Activated CD4-positive, alpha-beta T cell treated with anti-CD3 and anti-CD28 coated beads, Interleukin-2, amount 10 ng/mL, durations not matched to agents 7 days and 5 days (primary cell): ENCODE results near the gene ZNF32. TPM values are rescaled to one million over a fixed set of nuclear protein-coding genes. Genes with fewer than 3 reads are reported as not detected.

Experiments
- CTCF ChIA-PET: fragments of 350-600 bp; sonication (Branson Sonifier 250); formaldehyde crosslinking; loops from one replicate; lab custom pipeline; 2021; ENCODE audit warnings: antibody characterized with exemption; lab: Charles Lee
- POLR2A ChIA-PET: fragments of 350-600 bp; sonication (Branson Sonifier 250); formaldehyde crosslinking; loops from one replicate; lab custom pipeline; 2021; ENCODE audit warnings: antibody characterized with exemption; lab: Charles Lee
- DNase-seq: peaks from one replicate; pipeline ENCODE4 v3.0.0-alpha.2; 2020
- H3K27ac Mint-ChIP-seq: one replicate; pipeline ENCODE4 v1.8.0; 2021; ENCODE audit warnings: mild to moderate bottlenecking, moderate library complexity, mixed read lengths
- H3K27me3 Mint-ChIP-seq: one replicate; pipeline ENCODE4 v1.8.0; 2021; ENCODE audit warnings: mixed read lengths
- H3K36me3 Mint-ChIP-seq: one replicate; pipeline ENCODE4 v1.8.0; 2021; ENCODE audit warnings: low read depth, mixed read lengths
- H3K4me1 Mint-ChIP-seq: one replicate; pipeline ENCODE4 v1.8.0; 2021; ENCODE audit warnings: mixed read lengths
- H3K4me3 Mint-ChIP-seq: one replicate; pipeline ENCODE4 v1.8.0; 2021; ENCODE audit warnings: mild to moderate bottlenecking, moderate library complexity, mixed read lengths
- H3K9me3 Mint-ChIP-seq: one replicate; pipeline ENCODE4 v1.8.0; 2021; ENCODE audit warnings: mixed read lengths
- total RNA-seq, 2 experiments: library from RNA; stranded (reverse); gene quantifications; one replicate each; pipeline ENCODE4 v1.2.3, GENCODE V29; 2021

ZNF32 gene
- total RNA-seq, 2 experiments from 2014 or later: 18.0 to 19.0 TPM

GRCh38 chr10:43689007-43689491 lies 40.4 kb upstream of the ZNF32 start:
- CTCF ChIA-PET: interaction anchor here (0.7 to 1.8 kb wide), 8 partner anchors 10 to 1165 kb away, joined by 3 to 6 read pairs (median 3); no protein-coding TSS in a partner anchor
- Mint-ChIP-seq H3K9me3 (no peaks in the 10 kb centered on the region), H3K27ac (no peak overlapping the region), H3K27me3 (peaks cover 27% of the 10 kb centered on the region), H3K36me3 (no peaks in the 10 kb centered on the region), H3K4me3 (peak overlapping the region; percentile 74), H3K4me1 (peaks cover 7% of the 10 kb centered on the region)
- DNase-seq: no peak
- POLR2A ChIA-PET: no interaction called here

DNA sequence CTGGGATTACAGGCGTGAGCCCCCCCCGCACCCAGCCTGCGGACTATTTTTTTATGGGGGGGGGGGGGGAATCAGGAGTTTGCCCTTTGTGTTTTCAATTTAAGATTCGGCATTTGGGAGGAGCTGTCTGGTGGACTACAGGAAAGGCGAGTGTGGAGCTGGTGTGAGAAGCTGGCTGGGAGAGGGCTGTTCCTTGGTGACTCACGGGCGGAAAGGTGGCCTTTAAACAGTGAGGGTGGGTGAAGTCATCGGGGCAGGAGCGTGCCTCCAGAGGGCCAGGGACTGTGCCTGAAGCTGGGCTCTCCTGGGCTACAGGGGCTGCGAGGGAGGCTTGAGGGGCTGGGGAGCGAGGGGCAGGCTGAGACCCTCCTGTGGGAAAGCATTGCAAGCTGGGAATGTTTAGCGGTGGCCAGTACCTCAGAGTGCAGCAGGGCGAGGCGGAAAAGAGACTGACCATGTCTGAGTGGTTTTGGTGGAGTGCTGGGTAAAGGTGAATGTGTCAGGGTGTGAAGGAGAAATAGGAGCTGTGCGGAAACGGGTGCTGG lies 39.7 kb upstream of the ZNF32 start:
- Mint-ChIP-seq H3K9me3 (no peaks in the 10 kb centered on the region), H3K27ac (no peak overlapping the region), H3K4me3 (no peak overlapping the region), H3K27me3 (peaks cover 30% of the 10 kb centered on the region), H3K36me3 (no peaks in the 10 kb centered on the region), H3K4me1 (peaks cover 7% of the 10 kb centered on the region)
- ChIA-PET CTCF (interaction anchor here (0.6 to 1.5 kb wide), 2 partner anchors 229 to 427 kb away, joined by 3 read pairs; no protein-coding TSS in a partner anchor), POLR2A (no interaction called here)
- DNase-seq: no peak

DNA sequence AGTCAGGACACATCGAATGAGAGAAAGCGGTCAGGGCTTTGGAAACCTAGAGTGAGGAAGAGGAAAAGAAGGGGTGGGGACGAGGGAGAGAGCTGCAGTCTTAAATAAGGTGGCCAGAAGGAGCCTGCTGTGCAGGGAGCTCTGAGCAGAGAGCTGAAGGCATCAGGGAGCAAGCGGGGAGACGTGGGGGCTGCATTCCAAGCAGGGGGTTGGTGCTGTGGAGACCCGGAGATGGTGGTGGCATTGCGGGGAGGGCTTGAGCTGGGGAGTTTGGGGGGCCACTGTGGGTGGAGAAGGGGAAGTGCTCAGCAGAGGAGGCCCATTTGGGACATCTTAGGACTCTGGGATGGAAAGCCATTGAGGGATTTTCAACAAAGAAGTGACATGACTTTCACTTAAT lies 38.7 kb upstream of the ZNF32 start:
- Mint-ChIP-seq H3K4me1 (peaks cover 7% of the 10 kb centered on the region), H3K36me3 (no peaks in the 10 kb centered on the region), H3K27ac (no peak overlapping the region), H3K4me3 (no peak overlapping the region), H3K9me3 (no peaks in the 10 kb centered on the region), H3K27me3 (peaks cover 32% of the 10 kb centered on the region)
- CTCF ChIA-PET: interaction anchor here (0.6 kb wide), 1 partner anchor 254 kb away, joined by 3 read pairs; no protein-coding TSS in a partner anchor
- no peak for DNase-seq
- POLR2A ChIA-PET: interaction anchor here (0.6 kb wide), 1 partner anchor 75 kb away, joined by 3 read pairs; no protein-coding TSS in a partner anchor

- no peak for DNase-seq
- H3K4me1 Mint-ChIP-seq: peaks cover 7% of the 10 kb centered on the region
- ChIA-PET CTCF (interaction anchor here (0.9 kb wide), 1 partner anchor 14 kb away, joined by 4 read pairs; no protein-coding TSS in a partner anchor), POLR2A (no interaction called here)
- H3K27ac Mint-ChIP-seq: no peak overlapping the region
- no peaks in the 10 kb centered on the region for H3K36me3 Mint-ChIP-seq
- H3K4me3 Mint-ChIP-seq: no peak overlapping the region
- peaks cover 38% of the 10 kb centered on the region for H3K27me3 Mint-ChIP-seq
- H3K9me3 Mint-ChIP-seq: no peaks in the 10 kb centered on the region
These were observed 37.7 kb upstream of the ZNF32 start for GRCh38 chr10:43686414-43686813.

DNA sequence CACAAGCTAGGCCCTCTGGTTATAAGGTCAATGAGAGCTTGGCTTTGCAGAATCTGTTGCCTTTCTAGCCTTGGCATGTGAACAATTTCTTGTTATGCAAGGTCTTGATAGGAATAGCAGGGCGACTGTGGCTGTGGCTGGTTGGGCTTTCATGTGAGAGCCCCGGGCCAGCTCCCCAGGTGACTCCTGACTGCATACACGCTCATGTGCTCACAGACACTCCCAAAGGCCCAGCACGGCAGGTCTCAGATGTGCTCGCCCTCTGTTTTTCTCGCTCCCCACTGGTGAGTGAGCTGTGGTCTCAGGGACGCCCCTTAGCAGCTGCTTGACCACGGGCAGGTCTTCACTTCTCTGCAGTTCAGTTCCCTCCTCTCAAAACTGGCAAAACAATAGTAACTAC lies 37.1 kb upstream of the ZNF32 start:
- DNase-seq: no peak
- peaks cover 33% of the 10 kb centered on the region for H3K27me3 Mint-ChIP-seq
- CTCF ChIA-PET: interaction anchor here (0.5 to 0.9 kb wide), 2 partner anchors 13 to 20 kb away, joined by 3 to 4 read pairs; no protein-coding TSS in a partner anchor
- H3K9me3 Mint-ChIP-seq: no peaks in the 10 kb centered on the region
- no peak overlapping the region for H3K27ac Mint-ChIP-seq
- no peak overlapping the region for H3K4me3 Mint-ChIP-seq
- peaks cover 7% of the 10 kb centered on the region for H3K4me1 Mint-ChIP-seq
- POLR2A ChIA-PET: no interaction called here
- no peaks in the 10 kb centered on the region for H3K36me3 Mint-ChIP-seq

DNA sequence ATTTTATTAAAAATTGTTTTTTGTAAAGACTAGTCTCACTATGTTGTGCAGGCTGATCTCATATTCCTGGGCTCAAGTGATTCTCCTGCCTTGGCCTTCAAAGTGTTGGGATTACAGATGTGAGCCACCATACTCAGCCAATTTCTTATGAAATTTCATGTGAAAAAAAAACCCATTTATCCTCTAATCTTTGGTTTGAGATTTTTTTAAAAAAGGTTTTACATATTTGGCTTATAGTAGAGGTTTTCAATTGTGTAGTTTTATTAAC lies 35.5 kb upstream of the ZNF32 start:
- peaks cover 29% of the 10 kb centered on the region for H3K27me3 Mint-ChIP-seq
- H3K4me1 Mint-ChIP-seq: peaks cover 2% of the 10 kb centered on the region
- no peak overlapping the region for H3K27ac Mint-ChIP-seq
- ChIA-PET CTCF (no interaction called here), POLR2A (no interaction called here)
- no peaks in the 10 kb centered on the region for H3K36me3 Mint-ChIP-seq
- H3K4me3 Mint-ChIP-seq: no peak overlapping the region
- no peak for DNase-seq
- H3K9me3 Mint-ChIP-seq: no peaks in the 10 kb centered on the region

- Mint-ChIP-seq H3K27me3 (peaks cover 31% of the 10 kb centered on the region), H3K27ac (no peak overlapping the region)
- DNase-seq: peak; percentile 26
These were observed 35.0 kb upstream of the ZNF32 start for GRCh38 chr10:43683451-43684291.

GRCh38 chr10:43682956-43683355 lies 34.3 kb upstream of the ZNF32 start:
- no peak for DNase-seq
- H3K27ac Mint-ChIP-seq: no peak overlapping the region
- peaks cover 28% of the 10 kb centered on the region for H3K27me3 Mint-ChIP-seq
- no peak overlapping the region for H3K4me3 Mint-ChIP-seq
- no peaks in the 10 kb centered on the region for H3K4me1 Mint-ChIP-seq
- no peaks in the 10 kb centered on the region for H3K36me3 Mint-ChIP-seq
- no peaks in the 10 kb centered on the region for H3K9me3 Mint-ChIP-seq
- ChIA-PET POLR2A (no interaction called here), CTCF (interaction anchor here (1.2 to 1.5 kb wide), 5 partner anchors 10 to 685 kb away, joined by 3 to 4 read pairs (median 3); no protein-coding TSS in a partner anchor)

More at GRCh38 chr10:43683451-43684291, 35.0 kb upstream of the ZNF32 start:
- peaks cover 1% of the 10 kb centered on the region for H3K4me1 Mint-ChIP-seq
- CTCF ChIA-PET: interaction anchor here (1.2 to 1.5 kb wide), 4 partner anchors 13 to 685 kb away, joined by 3 read pairs; no protein-coding TSS in a partner anchor
- no peaks in the 10 kb centered on the region for H3K9me3 Mint-ChIP-seq
- POLR2A ChIA-PET: no interaction called here
- no peaks in the 10 kb centered on the region for H3K36me3 Mint-ChIP-seq
- no peak overlapping the region for H3K4me3 Mint-ChIP-seq

- ChIA-PET CTCF (interaction anchor here (1.2 kb wide), 1 partner anchor 9 kb away, joined by 4 read pairs; no protein-coding TSS in a partner anchor), POLR2A (no interaction called here)
- H3K27me3 Mint-ChIP-seq: peaks cover 25% of the 10 kb centered on the region
- no peak overlapping the region for H3K4me3 Mint-ChIP-seq
- H3K4me1 Mint-ChIP-seq: no peaks in the 10 kb centered on the region
- H3K36me3 Mint-ChIP-seq: no peaks in the 10 kb centered on the region
- no peak overlapping the region for H3K27ac Mint-ChIP-seq
- DNase-seq: no peak
- H3K9me3 Mint-ChIP-seq: no peaks in the 10 kb centered on the region
These were observed 33.0 kb upstream of the ZNF32 start for GRCh38 chr10:43681721-43682120.

GRCh38 chr10:43681220-43681619 lies 32.5 kb upstream of the ZNF32 start:
- POLR2A ChIA-PET: no interaction called here
- DNase-seq: no peak
- no peak overlapping the region for H3K4me3 Mint-ChIP-seq
- no peaks in the 10 kb centered on the region for H3K4me1 Mint-ChIP-seq
- no peak overlapping the region for H3K27ac Mint-ChIP-seq
- peaks cover 25% of the 10 kb centered on the region for H3K27me3 Mint-ChIP-seq
- no peaks in the 10 kb centered on the region for H3K9me3 Mint-ChIP-seq
- no peaks in the 10 kb centered on the region for H3K36me3 Mint-ChIP-seq
- CTCF ChIA-PET: no interaction called here

- H3K9me3 Mint-ChIP-seq: no peaks in the 10 kb centered on the region
- CTCF ChIA-PET: no interaction called here
- peaks cover 28% of the 10 kb centered on the region for H3K27me3 Mint-ChIP-seq
- H3K27ac Mint-ChIP-seq: no peak overlapping the region
- no peaks in the 10 kb centered on the region for H3K36me3 Mint-ChIP-seq
- H3K4me1 Mint-ChIP-seq: no peaks in the 10 kb centered on the region
- POLR2A ChIA-PET: no interaction called here
- H3K4me3 Mint-ChIP-seq: no peak overlapping the region
- no peak for DNase-seq
These were observed 31.4 kb upstream of the ZNF32 start for GRCh38 chr10:43680035-43680434.

DNA sequence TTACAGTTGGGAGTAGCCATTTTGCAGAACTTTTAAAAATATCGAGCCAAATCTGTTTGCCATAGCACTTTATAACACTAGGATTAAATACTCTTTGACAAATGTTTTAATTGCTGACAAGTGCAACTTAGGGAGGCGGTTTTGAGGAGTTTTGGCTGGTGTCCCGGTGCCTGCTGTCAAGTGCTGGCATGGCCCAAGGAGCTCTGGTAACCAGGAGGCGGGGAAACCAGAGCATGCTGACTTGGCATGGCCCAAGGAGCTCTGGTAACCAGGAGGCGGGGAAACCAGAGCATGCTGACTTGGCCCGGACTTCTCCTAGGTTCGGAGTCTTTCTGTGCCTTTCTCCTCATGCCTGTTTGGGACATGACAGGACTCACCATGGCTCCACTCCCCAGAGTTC lies 30.8 kb upstream of the ZNF32 start:
- Mint-ChIP-seq H3K9me3 (no peaks in the 10 kb centered on the region), H3K27me3 (peaks cover 28% of the 10 kb centered on the region), H3K4me3 (no peak overlapping the region), H3K36me3 (no peaks in the 10 kb centered on the region), H3K4me1 (no peaks in the 10 kb centered on the region), H3K27ac (no peak overlapping the region)
- POLR2A ChIA-PET: no interaction called here
- DNase-seq: no peak
- CTCF ChIA-PET: no interaction called here

GRCh38 chr10:43678654-43679053 lies 30.0 kb upstream of the ZNF32 start:
- no peaks in the 10 kb centered on the region for H3K36me3 Mint-ChIP-seq
- no peak overlapping the region for H3K27ac Mint-ChIP-seq
- no peak for DNase-seq
- H3K27me3 Mint-ChIP-seq: peaks cover 25% of the 10 kb centered on the region
- ChIA-PET CTCF (no interaction called here), POLR2A (no interaction called here)
- H3K4me1 Mint-ChIP-seq: no peaks in the 10 kb centered on the region
- H3K4me3 Mint-ChIP-seq: no peak overlapping the region
- no peaks in the 10 kb centered on the region for H3K9me3 Mint-ChIP-seq
